GM19035 (cell line): ENCODE data around the gene UTP25.

Source experiments
- ATAC-seq: cut with Tn5 transposase; IDR thresholded peaks from one replicate; pipeline ENCODE4 v1.9.1; 2021; ENCODE audit not compliant: unreplicated experiment

UTP25 gene

DNA sequence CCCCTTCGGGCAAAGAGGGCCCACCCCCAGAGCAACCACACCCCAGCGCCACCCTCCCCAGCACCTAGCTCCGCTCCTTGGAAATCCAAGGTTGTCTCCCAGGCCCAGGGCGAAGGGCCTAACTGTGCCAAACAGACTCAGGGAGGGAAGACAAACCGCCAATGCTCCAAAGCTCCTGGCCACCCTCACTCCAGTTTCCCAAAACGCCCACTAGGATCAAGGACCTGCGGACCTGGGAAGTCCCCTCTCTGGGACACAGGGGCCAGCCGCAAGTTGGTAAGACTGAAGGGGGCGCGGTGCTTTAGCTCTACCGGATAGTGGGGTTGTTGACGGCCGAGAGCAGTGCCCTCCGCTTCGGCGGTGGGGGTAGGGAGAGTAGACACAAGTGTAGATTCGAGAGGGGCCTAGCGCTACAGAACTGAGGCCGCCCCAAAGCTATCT, 22.4 kb upstream of the UTP25 start:
- ATAC-seq, result no peak

DNA sequence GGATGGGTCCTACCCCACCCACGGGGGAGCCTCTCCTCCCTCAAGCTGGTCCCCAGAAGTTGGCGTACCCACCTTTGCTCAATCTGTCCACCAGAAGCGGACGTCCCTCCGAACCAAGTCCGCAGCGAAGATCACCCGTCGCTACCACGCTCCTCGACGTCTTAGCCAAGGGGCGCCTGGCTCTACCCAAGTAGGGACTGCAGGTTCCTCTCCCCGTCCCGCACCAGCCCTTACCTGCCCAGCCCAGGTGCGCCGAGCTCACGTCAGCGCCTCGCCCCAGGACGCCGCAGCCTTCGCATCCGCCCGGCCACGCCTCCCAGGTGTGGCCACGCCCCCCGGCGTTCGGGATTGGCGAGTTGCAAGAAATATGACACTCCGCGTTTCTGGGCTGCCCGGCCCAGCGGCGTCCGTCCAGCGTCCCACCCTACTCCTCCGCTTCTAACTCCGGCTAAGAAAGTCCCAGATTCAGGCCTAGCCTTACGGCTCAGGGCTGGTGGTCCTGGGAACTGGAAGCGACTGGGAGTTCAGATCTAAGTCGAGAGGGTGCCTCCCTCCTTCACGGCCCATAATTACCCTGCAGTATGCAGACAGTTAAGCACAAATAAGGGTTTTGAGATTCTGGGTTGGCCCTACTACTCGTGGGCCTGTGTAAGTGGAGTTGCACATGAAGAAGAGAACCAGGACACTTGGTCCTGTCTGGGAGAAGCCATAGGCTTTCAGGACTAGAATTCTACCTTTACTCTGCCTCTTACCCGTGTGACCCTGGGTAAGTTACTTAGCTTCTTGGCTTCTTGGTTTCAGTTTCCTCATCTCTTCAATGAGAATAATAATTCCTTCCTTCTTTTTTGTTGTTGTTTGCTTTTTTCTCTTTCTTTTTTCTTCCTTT, 21.7 kb upstream of the UTP25 start, which contains the start of gene IRF6:
Gene IRF6 (minus strand): TSS at position 268 of the 886 bp plus-strand sequence. CDS start 4,729 bp downstream, outside the sequence.
- peak; percentile 90 for ATAC-seq

DNA sequence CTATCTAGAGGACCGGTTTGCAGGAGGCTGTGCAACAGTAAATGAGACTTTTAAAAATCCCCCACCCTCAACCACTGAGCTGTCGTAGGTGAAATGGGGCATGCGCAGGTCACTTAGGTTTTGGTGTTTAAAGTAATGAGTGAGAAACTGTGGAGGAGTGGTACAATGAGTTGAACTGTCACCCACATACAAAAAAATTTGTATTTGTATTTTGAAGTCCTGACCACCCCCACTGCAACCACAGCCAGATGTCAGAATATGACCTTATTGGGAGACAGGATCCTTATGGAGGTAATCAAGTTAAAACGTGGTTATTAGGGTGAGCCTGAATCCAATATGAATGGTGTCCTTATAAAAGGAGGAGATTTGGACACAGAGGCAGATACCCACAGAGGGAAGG, 20.3 kb upstream of the UTP25 start:
- no peak for ATAC-seq

DNA sequence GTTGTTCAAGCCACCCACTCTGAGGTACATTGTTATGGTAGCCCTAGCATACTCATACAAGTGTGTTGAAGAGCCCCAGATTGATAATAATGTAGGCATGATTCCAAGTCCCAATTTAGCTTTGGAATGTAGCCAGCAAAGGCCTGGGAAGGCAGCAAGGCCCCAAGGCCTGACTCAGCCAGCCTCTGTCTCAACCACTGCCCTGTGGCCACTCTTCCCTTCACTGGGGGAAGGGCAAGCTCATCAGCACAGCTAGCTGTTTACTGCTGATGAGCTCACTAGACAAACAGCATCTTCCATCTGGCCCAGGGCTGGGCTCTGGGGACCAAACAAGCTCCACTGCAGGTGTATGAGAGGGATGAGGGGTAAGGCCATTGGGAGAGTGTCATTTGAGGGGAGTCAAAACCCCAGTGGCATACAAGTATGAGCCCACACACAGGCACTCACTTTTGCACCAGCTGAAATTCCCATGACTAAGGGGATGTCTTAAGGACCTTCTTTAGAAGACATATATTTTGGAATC, 19.7 kb upstream of the UTP25 start:
- no peak for ATAC-seq

DNA sequence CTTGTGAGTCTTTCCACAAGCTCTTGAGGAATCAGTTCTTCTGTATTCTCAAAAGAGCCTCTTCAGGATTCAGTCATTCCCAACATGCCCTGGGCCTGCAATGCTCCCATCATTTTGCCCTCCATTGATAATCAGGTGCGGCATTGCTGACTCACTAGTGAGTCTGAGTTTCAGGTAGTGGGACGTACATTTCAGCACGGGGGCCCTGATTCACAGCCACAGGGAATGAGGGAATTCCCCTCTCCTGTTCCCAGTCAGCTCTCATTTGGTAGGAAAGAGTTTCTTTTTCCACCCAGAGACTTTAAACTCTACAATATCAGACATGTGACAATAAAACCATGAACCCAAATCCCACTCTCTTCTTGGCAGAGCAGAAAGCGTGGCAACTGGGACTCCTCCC, 18.2 kb upstream of the UTP25 start:
- ATAC-seq, result no peak

DNA sequence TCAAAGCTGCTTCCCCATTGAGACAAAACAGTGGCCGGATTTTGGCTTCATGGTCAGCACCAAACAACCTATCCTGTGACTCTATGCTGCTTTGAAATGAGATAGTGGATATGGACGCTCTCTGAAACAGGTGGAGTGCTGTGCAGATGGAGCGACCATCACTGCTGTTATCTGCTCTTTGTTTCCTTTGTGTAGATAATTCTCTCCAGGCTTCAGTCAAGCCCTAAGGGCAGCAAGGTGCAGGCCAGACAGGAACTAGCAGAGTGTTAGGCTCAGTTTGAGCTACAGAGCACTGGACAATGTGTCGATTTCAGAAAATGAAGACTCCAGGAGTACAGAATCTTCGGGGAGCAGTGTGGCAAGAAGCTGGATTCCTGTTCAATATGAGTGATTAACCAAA, 17.0 kb upstream of the UTP25 start:
- ATAC-seq, result no peak

DNA sequence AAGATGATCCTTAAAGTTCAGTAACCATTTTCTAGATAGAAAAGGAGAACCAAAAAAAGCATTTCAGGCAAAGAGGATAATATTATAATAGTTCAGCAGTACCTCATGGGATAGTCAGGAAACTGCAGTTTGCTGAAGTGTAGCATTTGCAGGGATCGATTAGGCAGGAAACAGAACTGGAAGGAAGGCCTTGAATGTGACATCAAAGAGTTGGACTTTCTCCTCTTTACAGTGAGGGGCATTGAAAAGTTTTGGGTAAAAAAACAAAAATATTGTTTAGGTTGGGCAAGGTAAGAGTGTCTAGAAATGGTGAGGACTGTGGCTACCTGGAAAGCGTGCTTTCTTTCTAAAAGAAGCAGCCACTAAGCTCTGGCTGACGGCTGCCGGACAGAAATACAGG, 13.9 kb upstream of the UTP25 start:
- ATAC-seq, result no peak

DNA sequence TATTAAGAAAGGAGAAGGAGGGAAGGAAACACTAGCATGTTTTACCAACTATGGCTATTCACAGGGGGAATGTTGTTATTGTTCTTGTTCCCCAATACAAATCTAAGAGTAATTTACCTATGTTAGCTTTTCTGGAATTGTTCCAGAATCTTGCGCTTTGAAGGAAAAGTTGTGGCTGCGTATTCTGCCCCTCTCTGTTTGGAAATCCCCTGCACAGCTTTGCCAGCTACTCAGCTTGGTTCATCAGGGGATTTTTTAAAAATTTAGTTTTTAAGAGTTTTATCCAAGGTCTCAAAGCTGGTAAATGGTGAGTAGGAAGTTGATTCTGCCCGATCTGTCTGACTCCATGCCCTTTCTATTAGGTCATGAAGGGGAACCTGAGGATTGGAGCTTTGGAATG, 12.3 kb upstream of the UTP25 start:
- no peak for ATAC-seq

DNA sequence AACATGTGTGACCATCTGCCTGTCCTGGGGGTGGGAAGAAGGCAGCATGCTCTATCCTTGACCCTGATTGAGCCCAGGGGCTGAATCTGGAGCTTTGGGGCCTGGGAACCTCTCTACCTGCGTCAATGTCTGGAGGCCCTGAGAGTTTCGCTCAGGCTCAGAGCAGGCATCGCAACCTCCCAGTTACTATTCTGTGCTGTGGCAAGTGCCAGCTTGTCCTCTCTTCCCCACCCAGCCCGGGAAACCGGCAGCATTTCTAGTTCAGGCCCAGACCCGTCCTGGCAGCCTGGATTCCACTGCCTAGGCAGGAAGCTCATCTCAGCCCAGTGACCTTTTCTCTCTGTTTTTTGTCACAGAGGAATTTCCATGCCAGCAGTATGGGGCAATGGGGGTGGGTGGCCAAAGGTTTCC, 11.8 kb upstream of the UTP25 start:
- no peak for ATAC-seq

DNA sequence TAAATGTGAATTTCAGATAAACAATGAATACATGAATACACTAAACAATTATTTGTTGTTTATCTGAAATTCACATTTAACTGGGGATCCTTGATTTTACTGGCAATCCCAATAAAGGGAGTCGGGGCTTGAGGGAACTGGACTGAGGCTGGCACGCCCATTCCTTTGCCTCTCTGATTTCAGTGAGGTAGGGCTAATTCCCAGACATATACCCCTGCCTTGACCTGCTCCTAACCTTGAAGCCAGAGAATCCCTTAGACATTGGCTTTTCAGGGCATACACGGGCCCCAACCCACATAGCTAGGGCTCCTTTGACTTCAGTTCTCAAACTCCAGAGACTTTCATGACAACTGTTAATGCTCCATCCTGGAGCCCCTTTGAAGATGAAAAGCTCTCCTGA, 10.8 kb upstream of the UTP25 start:
- ATAC-seq, result no peak

DNA sequence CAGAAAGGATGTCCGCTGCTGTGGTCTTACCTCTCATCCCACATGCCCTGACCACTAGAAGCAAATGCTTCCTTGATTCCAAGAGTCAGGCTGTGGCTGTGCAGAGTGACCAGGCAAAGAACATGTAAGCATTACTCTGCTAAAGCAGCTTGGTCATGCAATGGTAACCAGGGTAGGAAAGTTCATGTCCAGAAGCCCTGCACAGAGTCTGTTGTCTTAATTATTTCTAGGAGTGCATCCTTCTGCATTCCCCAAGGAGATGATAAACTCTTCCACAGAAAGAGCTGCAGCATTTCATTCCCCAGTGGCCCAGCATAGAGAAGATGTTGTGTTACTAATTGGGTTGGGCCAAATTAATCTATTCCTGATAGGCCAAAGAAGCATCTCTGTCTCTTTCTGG, 10.1 kb upstream of the UTP25 start:
- no peak for ATAC-seq

DNA sequence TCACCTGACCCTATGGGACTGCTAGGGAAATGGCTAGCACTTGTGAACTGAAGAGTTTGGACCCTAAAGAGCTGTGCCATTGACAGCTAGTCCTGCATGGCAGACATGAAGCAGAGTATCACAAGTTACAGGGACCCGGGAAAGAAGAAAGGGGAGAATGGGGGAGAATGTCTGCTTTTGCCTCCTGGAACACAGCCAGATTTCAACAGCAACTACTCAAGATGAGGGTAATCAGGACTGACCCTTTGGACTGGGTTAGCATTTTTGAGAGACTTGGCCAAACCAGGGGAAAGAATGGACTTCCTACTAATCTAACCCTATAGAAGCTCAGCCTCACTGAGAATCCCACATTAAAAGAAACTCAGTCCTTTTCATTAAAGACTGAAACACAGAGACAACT, 8.7 kb upstream of the UTP25 start:
- ATAC-seq, result no peak

DNA sequence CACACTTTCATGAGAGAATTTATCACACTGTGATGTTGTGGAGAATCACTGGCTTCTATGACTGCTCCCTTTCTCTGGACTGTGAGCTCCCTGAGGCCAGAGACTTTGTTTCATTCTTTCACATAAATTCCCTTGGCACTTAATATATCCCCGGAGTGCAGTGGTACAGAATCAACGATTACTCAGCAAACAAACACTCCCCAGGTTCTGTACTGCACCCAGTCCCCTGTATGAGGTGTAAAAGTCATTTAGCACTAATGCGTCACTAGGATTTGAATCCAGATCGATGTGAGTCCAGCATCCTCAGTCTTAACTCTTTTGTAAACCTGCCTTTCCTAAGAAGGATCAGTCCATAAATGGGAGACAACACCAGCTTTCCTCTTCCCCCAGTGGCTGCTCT, 6.8 kb upstream of the UTP25 start:
- no peak for ATAC-seq

DNA sequence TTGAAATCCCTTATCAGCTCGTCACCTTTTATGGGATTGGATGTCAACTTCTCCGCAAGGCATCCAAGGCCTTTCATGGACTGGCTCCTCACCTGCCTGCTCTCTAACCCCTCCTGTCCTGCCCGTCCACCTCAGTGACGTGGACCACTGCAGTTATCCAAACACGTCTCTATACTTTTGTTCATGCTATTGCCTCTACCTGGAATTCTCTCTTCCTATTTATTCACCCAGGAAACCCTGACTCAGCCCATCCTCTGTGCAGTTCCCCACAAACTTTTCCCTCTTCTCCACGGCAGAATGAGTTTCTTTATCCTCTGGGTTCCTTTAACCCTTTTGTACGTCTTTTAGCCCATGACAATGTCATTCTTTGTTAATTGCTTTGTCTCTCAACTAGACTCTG, 5.1 kb upstream of the UTP25 start:
- no peak for ATAC-seq

DNA sequence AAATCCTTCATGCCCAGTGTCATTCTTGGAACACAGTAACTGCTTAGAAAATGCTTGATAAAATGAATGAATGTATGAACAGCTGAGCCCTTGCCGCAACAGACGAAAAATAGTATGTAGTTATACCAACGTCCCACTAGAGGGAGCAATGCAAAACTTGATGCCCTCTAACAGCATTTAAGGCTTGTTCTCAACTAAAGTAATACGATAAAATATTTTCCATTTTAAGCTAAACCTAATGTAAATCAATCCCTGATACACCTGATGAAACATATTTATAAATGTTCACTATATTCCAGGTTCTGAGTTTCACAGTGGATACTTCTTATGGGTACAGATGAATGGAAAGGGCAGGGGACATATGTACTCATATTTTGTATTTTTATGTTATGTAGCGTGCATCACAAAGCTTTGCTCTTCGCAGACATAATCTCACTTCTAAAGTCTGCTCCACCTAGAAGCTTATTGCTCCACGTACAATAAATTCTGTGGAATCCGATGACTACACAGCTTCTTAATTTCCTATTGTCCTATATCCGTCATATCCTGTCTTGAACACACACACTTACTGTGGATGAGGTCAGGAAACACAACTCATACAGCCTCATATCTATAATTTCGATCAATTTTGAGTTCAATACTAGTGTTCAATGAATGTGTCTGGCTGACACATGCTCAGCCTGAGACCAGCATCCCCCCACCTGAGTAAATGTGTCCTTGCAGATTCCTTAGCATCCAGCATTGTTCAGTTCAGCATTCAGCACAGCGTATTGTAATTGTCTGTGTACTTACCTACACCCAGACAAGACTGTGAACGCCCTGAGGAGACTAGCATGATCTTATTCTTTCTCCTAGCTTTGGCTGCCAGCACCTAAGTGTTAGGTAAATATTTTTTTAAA, 4.4 kb upstream of the UTP25 start:
- no peak for ATAC-seq

DNA sequence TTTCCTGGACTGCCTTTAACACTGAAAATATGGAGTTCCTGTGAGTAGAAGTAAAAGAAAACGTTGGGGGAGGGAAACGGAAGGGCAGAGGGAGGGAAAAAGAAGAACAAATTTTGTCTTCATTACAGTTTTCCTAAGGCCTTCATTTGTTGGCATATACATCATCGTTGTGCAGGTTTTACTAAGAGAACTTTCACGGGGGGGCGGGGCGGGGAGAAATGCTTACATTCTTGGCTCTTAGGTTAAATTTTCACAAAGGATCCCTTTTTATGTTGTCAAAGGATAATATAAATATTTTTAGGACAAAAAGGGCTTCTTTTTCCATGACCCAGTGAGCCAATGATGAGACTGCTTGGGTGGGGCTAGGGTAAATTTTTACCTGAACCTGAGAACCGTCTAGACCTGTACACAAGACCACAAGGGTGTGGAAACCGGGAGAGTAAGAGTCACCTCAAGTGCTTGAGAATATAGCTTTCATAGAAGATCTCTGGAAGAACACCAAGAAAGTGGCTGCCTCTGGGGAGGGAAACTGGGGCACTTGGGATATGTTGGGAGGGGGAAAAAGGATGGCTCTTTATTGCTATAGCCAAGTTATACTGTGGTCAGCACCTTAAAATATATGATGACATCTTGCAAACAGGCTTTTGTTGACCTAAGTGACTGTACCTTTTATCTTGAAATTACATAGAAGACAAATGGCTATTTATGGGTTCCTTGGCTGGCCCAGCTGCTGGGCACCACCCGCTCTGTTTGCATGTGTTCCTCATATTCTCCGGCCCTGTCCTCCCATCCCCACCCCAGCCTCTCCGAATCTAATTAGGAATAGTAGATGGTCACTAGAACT, 2.0 kb upstream of the UTP25 start:
- ATAC-seq, result no peak

DNA sequence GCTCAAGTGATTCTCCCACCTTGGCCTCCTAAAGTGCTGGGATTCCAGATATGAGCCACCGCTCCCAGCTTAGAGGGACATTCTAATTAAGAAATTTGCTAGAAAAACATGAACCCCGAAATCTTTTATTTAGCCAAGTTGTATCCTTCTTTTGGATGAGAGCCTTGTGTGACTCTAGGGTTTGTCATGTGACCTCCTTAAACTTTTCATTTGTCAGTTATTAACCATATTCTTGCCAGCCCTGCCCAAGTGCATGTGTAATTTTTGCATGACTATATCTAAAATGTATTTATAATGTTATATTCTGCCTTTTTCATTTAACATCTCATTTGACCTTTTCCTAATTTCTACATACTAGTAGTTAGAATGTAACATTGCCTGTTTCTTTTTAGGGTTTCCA, 1.9 kb downstream of the UTP25 start:
- ATAC-seq, result no peak

DNA sequence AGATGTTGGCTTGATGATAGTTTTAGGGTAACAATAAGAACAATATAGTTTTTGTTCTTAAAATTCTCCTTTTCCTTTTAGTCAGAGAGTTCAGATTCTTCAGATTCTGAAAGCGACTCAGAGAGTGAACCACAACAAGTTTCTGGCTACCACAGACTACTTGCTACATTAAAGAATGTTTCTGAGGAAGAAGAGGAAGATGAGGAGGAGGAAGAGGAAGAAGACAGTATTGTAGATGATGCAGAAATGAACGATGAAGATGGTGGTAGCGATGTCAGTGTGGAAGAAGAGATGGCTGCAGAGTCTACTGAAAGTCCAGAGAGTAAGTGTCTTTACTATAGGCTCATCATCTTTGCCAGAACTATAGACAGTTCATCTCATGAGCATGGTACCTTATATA, 3.0 kb downstream of the UTP25 start:
- ATAC-seq, result no peak

DNA sequence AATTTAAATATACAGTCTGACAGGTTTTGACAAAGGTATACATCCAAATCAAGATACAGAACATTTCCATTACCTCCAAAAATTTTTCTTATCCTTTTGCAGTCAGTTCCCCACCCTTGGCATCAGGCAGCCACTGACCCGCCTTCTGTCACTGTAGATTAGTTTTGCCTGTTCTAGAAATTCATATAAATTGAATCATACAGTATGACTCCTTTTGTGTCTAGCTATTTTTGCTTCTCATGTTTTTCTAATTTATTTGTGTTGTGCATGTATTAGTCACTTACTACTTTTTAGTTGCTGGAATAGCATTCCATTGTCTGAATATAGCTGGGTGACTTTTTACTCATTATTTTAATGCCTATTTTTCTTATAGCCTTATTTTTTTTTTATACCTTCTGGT, 3.8 kb downstream of the UTP25 start:
- no peak for ATAC-seq

DNA sequence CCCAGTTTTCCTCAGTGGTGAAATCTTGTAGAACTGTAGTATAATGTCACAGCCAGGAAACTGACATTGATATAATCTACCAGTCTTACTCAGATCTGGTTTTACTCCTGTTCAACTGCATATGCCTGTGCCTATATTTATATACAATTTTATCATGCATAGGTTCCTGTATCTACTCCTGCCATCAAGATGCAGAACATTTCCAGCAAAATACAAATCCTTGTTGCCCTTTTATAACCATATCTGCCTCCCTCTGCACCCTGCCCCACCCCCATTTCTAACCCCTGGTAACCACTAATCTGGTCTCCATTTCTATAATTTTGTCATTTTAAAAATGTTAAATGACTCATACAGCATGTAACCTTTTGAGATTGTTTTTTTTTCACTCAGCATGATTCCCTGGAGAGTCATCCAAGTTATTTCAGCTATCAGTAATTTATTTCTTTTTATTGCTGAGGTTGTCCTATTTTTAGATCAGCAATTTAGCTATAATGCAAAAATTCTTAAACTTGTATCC, 8.1 kb downstream of the UTP25 start:
- ATAC-seq, result no peak

DNA sequence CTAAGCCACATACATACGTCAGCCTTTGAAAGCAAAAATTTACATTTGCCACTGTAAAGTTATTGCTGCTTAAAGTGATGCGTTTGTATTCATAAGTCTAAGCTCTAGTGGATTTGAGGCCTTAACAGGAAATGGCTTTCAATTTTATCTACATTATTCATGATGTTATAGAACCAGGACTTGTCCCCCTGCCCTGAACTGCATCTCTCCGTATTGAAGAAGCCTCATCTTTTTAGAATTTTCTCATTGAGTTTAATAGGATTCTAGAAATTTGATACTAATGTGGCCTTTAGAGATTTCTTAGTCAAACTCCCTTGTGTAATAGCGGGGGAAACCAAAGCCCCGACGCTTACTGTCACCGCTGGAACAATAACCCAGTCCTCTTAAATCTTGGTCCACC, 9.9 kb downstream of the UTP25 start:
- no peak for ATAC-seq
